Neural cell (in vitro differentiated cells): Measurements from ENCODE around the gene ATP6V0E2. TPM values are rescaled to one million over a fixed set of nuclear protein-coding genes. Genes with fewer than 3 reads are reported as not detected.

Source experiments
- H2AFZ ChIP-seq: fragments of 200-600, 300-800 bp; sonication (generic), shearing (Covaris generic); 2 replicates; pipeline ENCODE4 v1.6.0; 2014; ENCODE audit warnings: low read depth, mild to moderate bottlenecking, antibody characterized with exemption, low read length, moderate library complexity
- H3F3A ChIP-seq: fragments of 200-600 bp; shearing (Covaris generic); 2 replicates; pipeline ENCODE4 v1.6.1; 2016; ENCODE audit warnings: mild to moderate bottlenecking, moderate library complexity, mixed read lengths, antibody characterized with exemption, low read length; ENCODE audit not compliant: insufficient read depth, poor library complexity, severe bottlenecking
- H3K27ac ChIP-seq: fragments of 200-600, 300-800 bp; sonication (generic), shearing (Covaris generic); 2 replicates; pipeline ENCODE4 v1.5.1; 2014; ENCODE audit warnings: mild to moderate bottlenecking, low read length, moderate library complexity
- H3K27me3 ChIP-seq: fragments of 300-800, 200-600 bp; sonication (generic), shearing (Covaris generic); 2 replicates; pipeline ENCODE4 v1.6.0; 2014; ENCODE audit warnings: mild to moderate bottlenecking, low read depth, low read length, moderate library complexity; ENCODE audit not compliant: insufficient read depth
- H3K36me3 ChIP-seq: fragments of 300-800, 200-600 bp; sonication (generic), shearing (Covaris generic); 2 replicates; pipeline ENCODE4 v1.5.1; 2014; ENCODE audit warnings: mild to moderate bottlenecking, antibody characterized with exemption, low read length, moderate library complexity; ENCODE audit not compliant: insufficient read depth
- H3K4me2 ChIP-seq: fragments of 300-800, 200-600 bp; sonication (generic), shearing (Covaris generic); 2 replicates; pipeline ENCODE4 v1.6.0; 2014; ENCODE audit warnings: mild to moderate bottlenecking, low read length
- H3K4me3 ChIP-seq: fragments of 300-800, 200-600 bp; sonication (generic), shearing (Covaris generic); 2 replicates; pipeline ENCODE4 v1.5.1; 2014; ENCODE audit warnings: mild to moderate bottlenecking, low read length, moderate library complexity
- H3K79me2 ChIP-seq: fragments of 200-600 bp; shearing (Covaris generic); replicated peaks from 2 replicates; pipeline ENCODE4 v1.6.0; 2014; ENCODE audit warnings: mild to moderate bottlenecking, low read length, moderate library complexity; ENCODE audit not compliant: insufficient read depth
- H3K9ac ChIP-seq: fragments of 300-800, 200-600 bp; sonication (generic), shearing (Covaris generic); 2 replicates; pipeline ENCODE4 v1.6.1; 2016; ENCODE audit warnings: mild to moderate bottlenecking, low read length, mixed read lengths
- H3K9me2 ChIP-seq: fragments of 200-600 bp; shearing (Covaris generic); 2 replicates; pipeline ENCODE4 v1.6.1; 2016; ENCODE audit warnings: mild to moderate bottlenecking, low read length, mixed read lengths; ENCODE audit not compliant: insufficient read depth
- H3K9me3 ChIP-seq: fragments of 200-600, 300-800 bp; sonication (generic), shearing (Covaris generic); 2 replicates; pipeline ENCODE4 v1.6.1; 2016; ENCODE audit warnings: mild to moderate bottlenecking, mixed run types, low read length, moderate library complexity, mixed read lengths
- H4K20me1 ChIP-seq: fragments of 200-600 bp; shearing (Covaris generic); 2 replicates; pipeline ENCODE4 v1.6.1; 2016; ENCODE audit warnings: mild to moderate bottlenecking, mixed run types; ENCODE audit not compliant: insufficient read depth
- EP300 ChIP-seq: fragments of 450-650 bp; conservative IDR thresholded peaks from 2 replicates; pipeline ENCODE4 v1.6.1; 2014; ENCODE audit warnings: antibody characterized with exemption, mild to moderate bottlenecking, moderate library complexity; ENCODE audit not compliant: poor library complexity, severe bottlenecking
- EZH2 ChIP-seq: fragments of 200-600, 300-800 bp; shearing (Covaris generic), sonication (generic); IDR thresholded peaks from 2 replicates; pipeline ENCODE4 v1.6.1; 2014; ENCODE audit warnings: antibody characterized with exemption, low read length, borderline replicate concordance, mild to moderate bottlenecking; ENCODE audit not compliant: insufficient read depth, poor library complexity, severe bottlenecking
- MXI1 ChIP-seq: fragments of 450-650 bp; conservative IDR thresholded peaks from 2 replicates; pipeline ENCODE4 v1.6.1; 2014; ENCODE audit warnings: antibody characterized with exemption, mild to moderate bottlenecking; ENCODE audit not compliant: poor library complexity, severe bottlenecking
- POLR2AphosphoS5 ChIP-seq: IDR thresholded peaks from 2 replicates; pipeline ENCODE4 v1.6.1; 2012
- RAD21 ChIP-seq: fragments of 450-650 bp; conservative IDR thresholded peaks from 2 replicates; pipeline ENCODE4 v1.6.1; 2014; ENCODE audit warnings: antibody characterized with exemption, mild to moderate bottlenecking, moderate library complexity
- REST ChIP-seq: IDR thresholded peaks from 2 replicates; pipeline ENCODE4 v1.6.1; 2012; ENCODE audit warnings: borderline replicate concordance
- SMC3 ChIP-seq: fragments of 450-650 bp; conservative IDR thresholded peaks from 2 replicates; pipeline ENCODE4 v1.6.1; 2014; ENCODE audit warnings: antibody characterized with exemption, mild to moderate bottlenecking, moderate library complexity; ENCODE audit not compliant: poor library complexity
- TAF1 ChIP-seq: IDR thresholded peaks from 2 replicates; pipeline ENCODE4 v1.6.1; 2012; ENCODE audit warnings: low read depth
- polyA plus RNA-seq: library from polyadenylated mRNA; depleted of rRNA; stranded (reverse); fragments of >200 nt; gene quantifications from 2 replicates; pipeline ENCODE4 v1.2.3, GENCODE V29; 2014
- TF ChIP-seq, protein P1 (sequence below): fragments of 450-650 bp; IDR thresholded peaks from 2 replicates; pipeline ENCODE4 v1.5.1; 2014; ENCODE audit warnings: antibody characterized with exemption, mild to moderate bottlenecking, moderate library complexity; ENCODE audit not compliant: poor library complexity, severe bottlenecking

Gene ATP6V0E2
- polyA plus RNA-seq, 1 donor from 2014 or later: 550 TPM

GRCh38 chr7:149878523-149878921 lies 4.8 kb downstream of the ATP6V0E2 start:
- Histone ChIP-seq H3K4me2 (no peak overlapping the region), H3K27me3 (no peaks in the 10 kb centered on the region), H2AFZ (no peak overlapping the region), H3K9me2 (no peaks in the 10 kb centered on the region), H3K27ac (no peak overlapping the region), H4K20me1 (no peaks in the 10 kb centered on the region), H3F3A (no peaks in the 10 kb centered on the region), H3K79me2 (peaks cover 20% of the 10 kb centered on the region), H3K9ac (no peak overlapping the region), H3K4me3 (no peak overlapping the region), H3K9me3 (no peaks in the 10 kb centered on the region), H3K36me3 (no peaks in the 10 kb centered on the region)
- TF ChIP-seq RAD21: no peak
- no peak for TF ChIP-seq POLR2AphosphoS5
- TF ChIP-seq, protein P1, sequence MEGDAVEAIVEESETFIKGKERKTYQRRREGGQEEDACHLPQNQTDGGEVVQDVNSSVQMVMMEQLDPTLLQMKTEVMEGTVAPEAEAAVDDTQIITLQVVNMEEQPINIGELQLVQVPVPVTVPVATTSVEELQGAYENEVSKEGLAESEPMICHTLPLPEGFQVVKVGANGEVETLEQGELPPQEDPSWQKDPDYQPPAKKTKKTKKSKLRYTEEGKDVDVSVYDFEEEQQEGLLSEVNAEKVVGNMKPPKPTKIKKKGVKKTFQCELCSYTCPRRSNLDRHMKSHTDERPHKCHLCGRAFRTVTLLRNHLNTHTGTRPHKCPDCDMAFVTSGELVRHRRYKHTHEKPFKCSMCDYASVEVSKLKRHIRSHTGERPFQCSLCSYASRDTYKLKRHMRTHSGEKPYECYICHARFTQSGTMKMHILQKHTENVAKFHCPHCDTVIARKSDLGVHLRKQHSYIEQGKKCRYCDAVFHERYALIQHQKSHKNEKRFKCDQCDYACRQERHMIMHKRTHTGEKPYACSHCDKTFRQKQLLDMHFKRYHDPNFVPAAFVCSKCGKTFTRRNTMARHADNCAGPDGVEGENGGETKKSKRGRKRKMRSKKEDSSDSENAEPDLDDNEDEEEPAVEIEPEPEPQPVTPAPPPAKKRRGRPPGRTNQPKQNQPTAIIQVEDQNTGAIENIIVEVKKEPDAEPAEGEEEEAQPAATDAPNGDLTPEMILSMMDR: no peak
- TF ChIP-seq REST: no peak
- no peak for TF ChIP-seq EZH2
- TF ChIP-seq TAF1: no peak
- TF ChIP-seq EP300: no peak
- TF ChIP-seq MXI1: no peak
- TF ChIP-seq SMC3: no peak

GRCh38 chr7:149879271-149879743 lies 5.5 kb downstream of the ATP6V0E2 start:
- no peaks in the 10 kb centered on the region for H3K9me3 ChIP-seq
- H2AFZ ChIP-seq: no peak overlapping the region
- H3F3A ChIP-seq: no peaks in the 10 kb centered on the region
- no peak overlapping the region for H3K9ac ChIP-seq
- H3K4me3 ChIP-seq: no peak overlapping the region
- TF ChIP-seq EP300 (no peak), POLR2AphosphoS5 (no peak), SMC3 (no peak), RAD21 (no peak), EZH2 (no peak), MXI1 (no peak), REST (no peak), TAF1 (no peak)
- TF ChIP-seq, protein P1: no peak
- no peak overlapping the region for H3K4me2 ChIP-seq
- no peak overlapping the region for H3K27ac ChIP-seq
- no peaks in the 10 kb centered on the region for H4K20me1 ChIP-seq
- H3K79me2 ChIP-seq: peaks cover 16% of the 10 kb centered on the region
- no peaks in the 10 kb centered on the region for H3K27me3 ChIP-seq
- H3K9me2 ChIP-seq: no peaks in the 10 kb centered on the region
- H3K36me3 ChIP-seq: no peaks in the 10 kb centered on the region
